ENCODE data around the gene KRT13. TPM values are rescaled to one million over a fixed set of nuclear protein-coding genes. Genes with fewer than 3 reads are reported as not detected.

The KRT13 gene
- total RNA-seq, 1 experiment from 2014 or later, result 1.4 TPM

DNA sequence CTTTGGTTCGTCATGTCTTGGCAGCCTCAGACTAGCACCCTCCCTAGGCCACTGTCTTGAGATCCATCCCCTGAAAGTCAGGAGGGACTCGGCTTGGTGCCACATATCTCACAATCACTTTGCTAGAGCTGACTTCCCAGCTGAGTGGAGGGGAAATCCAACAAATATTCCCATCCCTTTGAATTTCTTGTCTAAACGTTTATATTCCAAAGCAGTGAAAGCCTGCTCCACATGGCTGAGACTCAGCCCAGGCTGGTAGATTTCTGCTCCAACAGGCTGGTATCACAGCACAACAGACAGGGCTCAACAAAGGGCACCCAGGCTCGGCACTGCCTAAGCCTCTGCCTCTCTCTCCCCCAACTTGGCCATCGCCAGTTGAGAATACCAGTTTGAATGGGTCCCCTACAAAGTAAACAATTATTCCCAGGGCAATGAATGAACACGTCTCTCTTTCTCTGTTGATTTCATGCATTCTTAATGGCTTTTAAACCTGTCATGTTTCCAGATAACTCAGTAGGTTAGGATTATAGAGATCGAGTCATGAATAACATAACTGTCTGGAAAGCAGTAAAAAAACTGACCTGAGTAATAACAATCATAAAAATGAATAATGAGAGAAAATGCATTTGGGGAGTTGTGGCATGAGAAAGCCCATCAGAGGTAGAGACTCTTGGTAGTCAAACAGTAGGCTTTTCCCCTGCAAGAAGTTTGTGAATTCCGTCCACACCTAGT, 1.0 kb downstream of the KRT13 start:
- H3F3A ChIP-seq (ENCODE audit: low read length, unreplicated experiment), result no peaks in the 10 kb centered on the region
- POLR2A ChIA-PET (ENCODE audit: unreplicated experiment), result no interaction called here
- CTCF ChIA-PET, result interaction anchor here (0.6 kb wide), 1 partner anchor 144 kb away, joined by 3 read pairs; no protein-coding TSS in a partner anchor

DNA sequence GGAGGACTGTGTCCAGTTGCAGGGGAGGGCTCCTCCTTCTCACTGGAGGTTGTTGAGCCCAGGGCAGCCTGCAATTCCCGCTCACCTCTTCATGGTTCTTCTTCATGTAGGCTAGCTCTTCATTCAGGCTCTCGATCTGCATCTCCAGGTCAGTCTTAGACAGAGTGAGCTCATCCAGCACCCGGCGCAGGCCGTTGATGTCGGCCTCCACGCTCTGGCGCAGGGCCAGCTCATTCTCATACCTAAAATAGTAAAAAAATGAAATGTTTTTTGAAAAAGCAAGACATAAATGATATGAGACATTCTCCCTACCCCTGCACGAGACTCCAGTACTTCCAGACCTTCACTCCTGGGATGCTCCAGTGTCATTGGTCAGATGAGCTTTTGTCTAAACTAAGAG, 2.2 kb downstream of the KRT13 start:
- ChIA-PET CTCF (interaction anchor here (0.6 to 0.7 kb wide), 2 partner anchors 14 to 699 kb away, joined by 3 to 5 read pairs; no protein-coding TSS in a partner anchor), POLR2A (ENCODE audit: unreplicated experiment) (no interaction called here)
- TF ChIP-seq, protein P1, sequence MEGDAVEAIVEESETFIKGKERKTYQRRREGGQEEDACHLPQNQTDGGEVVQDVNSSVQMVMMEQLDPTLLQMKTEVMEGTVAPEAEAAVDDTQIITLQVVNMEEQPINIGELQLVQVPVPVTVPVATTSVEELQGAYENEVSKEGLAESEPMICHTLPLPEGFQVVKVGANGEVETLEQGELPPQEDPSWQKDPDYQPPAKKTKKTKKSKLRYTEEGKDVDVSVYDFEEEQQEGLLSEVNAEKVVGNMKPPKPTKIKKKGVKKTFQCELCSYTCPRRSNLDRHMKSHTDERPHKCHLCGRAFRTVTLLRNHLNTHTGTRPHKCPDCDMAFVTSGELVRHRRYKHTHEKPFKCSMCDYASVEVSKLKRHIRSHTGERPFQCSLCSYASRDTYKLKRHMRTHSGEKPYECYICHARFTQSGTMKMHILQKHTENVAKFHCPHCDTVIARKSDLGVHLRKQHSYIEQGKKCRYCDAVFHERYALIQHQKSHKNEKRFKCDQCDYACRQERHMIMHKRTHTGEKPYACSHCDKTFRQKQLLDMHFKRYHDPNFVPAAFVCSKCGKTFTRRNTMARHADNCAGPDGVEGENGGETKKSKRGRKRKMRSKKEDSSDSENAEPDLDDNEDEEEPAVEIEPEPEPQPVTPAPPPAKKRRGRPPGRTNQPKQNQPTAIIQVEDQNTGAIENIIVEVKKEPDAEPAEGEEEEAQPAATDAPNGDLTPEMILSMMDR (conservative IDR thresholded peaks at IDR 0.05; ENCODE audit: low read depth, low read length), result no peak
- TF ChIP-seq EZH2 (IDR thresholded peaks at IDR 0.05; ENCODE audit: low read length, unreplicated experiment) (no peak), EZH2phosphoT487 (IDR thresholded peaks at IDR 0.05; ENCODE audit: borderline replicate concordance, low read length) (no peak)
- Histone ChIP-seq H4K20me1 (ENCODE audit: low read length) (no peaks in the 10 kb centered on the region), H3K36me3 (ENCODE audit: low read depth, low read length) (no peaks in the 10 kb centered on the region), H3K27me3 (ENCODE audit: low read length) (no peaks in the 10 kb centered on the region), H3K4me2 (ENCODE audit: low read length) (no peak overlapping the region), H2AFZ (ENCODE audit: low read length) (no peak overlapping the region), H3F3A (ENCODE audit: low read length, unreplicated experiment) (no peaks in the 10 kb centered on the region), H3K27ac (ENCODE audit: low read length) (no peak overlapping the region), H3K4me1 (ENCODE audit: insufficient read depth, low read length) (peaks cover 25% of the 10 kb centered on the region), H3K9ac (ENCODE audit: low read length) (no peak overlapping the region), H3K79me2 (ENCODE audit: low read length) (no peaks in the 10 kb centered on the region), H3K9me2 (replicated peaks; ENCODE audit: low read length) (no peaks in the 10 kb centered on the region), H3K9me3 (ENCODE audit: low read length) (no peaks in the 10 kb centered on the region), H3K4me3 (ENCODE audit: low read length) (no peak overlapping the region)
- DNase-seq (no peak), ATAC-seq (no peak)
- intact Hi-C loops (cut with micrococcal nuclease), result no loop called here
- BruUV-seq (replicated peaks), result no TSS peak

More for the DNA sequence above, 1.0 kb downstream of the KRT13 start:
- H3K4me1 ChIP-seq (ENCODE audit: insufficient read depth, low read length), result peaks cover 16% of the 10 kb centered on the region
- BruUV-seq (replicated peaks), result no TSS peak
- H3K9ac ChIP-seq (ENCODE audit: low read length), result no peak overlapping the region
- no peaks in the 10 kb centered on the region for H3K9me3 ChIP-seq (ENCODE audit: low read length)
- no peak overlapping the region for H2AFZ ChIP-seq (ENCODE audit: low read length)
- H3K9me2 ChIP-seq (replicated peaks; ENCODE audit: low read length), result no peaks in the 10 kb centered on the region
- H3K27ac ChIP-seq (ENCODE audit: low read length), result no peak overlapping the region
- DNase-seq (no peak), ATAC-seq (no peak)
- no peaks in the 10 kb centered on the region for H3K36me3 ChIP-seq (ENCODE audit: low read depth, low read length)
- H3K79me2 ChIP-seq (ENCODE audit: low read length), result no peaks in the 10 kb centered on the region
- no peak overlapping the region for H3K4me2 ChIP-seq (ENCODE audit: low read length)
- TF ChIP-seq, protein P1 (conservative IDR thresholded peaks at IDR 0.05; ENCODE audit: low read depth, low read length), result no peak
- TF ChIP-seq EZH2phosphoT487 (IDR thresholded peaks at IDR 0.05; ENCODE audit: borderline replicate concordance, low read length) (no peak), EZH2 (IDR thresholded peaks at IDR 0.05; ENCODE audit: low read length, unreplicated experiment) (no peak)
- intact Hi-C loops (cut with micrococcal nuclease), result no loop called here
- no peaks in the 10 kb centered on the region for H3K27me3 ChIP-seq (ENCODE audit: low read length)
- H3K4me3 ChIP-seq (ENCODE audit: low read length), result no peak overlapping the region
- H4K20me1 ChIP-seq (ENCODE audit: low read length), result no peaks in the 10 kb centered on the region

All from PC-3 (cell line).